ENCODE results near the gene TMEM255A.

Gene TMEM255A

DNA sequence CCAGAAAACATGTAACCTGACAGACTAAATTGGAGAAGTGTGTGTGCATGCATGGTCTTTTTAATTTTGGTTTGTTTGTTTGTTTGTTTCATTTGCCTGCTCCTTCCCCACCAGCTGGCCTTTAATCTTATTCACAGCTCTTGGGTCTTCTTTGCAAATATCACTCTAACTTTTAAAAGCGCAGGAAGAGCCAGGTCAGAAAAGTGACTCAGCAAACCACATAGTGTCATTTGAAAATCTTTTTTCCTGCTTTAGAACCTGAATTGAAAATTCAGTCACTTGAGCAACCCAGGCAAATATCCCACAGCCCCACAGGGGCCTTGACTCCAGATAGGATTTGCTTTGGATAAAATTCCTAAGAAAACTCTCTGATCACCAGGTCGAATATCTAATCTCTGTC, 4.6 kb downstream of the TMEM255A start:
- no peak for DNase-seq

GRCh38 chrX:120305531-120306141, 5.6 kb downstream of the TMEM255A start:
- no peak for DNase-seq

- no peak for DNase-seq
Measured at GRCh38 chrX:120304256-120304655, 7.0 kb downstream of the TMEM255A start.

DNA sequence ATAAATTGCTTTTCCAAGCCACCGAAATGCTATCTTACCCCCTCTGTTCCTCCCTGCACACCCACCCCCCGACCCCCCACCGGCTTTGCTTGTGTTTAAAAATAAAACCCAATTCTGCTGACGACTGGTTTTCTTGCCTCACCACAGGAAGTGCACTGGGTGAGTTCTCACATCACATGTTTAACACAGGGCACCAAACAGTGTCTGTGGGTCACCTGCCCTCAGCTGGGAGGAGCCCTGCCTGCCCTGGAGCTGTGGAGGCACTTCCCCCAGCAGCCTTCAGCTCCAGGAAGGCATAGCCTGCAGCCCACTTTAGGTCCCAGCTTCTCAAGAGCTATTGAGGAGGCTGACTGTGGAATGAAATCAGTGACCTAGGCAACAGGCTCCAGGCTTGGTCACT, 8.8 kb downstream of the TMEM255A start:
- DNase-seq, result no peak

DNA sequence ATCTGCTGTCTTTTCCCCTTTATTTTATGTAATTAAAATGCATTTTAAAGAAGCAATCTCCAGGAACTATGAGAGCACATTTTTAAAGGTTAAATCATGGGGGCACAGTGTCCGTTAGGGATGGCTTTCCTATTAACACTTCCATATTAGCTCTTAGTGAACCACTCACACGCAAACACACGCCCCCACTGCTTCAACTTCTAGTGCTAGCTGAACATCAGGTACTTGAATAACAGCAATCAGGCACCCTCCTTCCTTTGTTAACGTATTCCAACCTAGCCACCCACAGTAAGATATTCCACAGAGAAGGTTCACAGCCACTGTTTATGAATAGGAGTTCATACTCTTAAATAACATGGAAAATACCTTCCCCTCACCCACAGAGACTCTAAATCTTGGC, 9.3 kb downstream of the TMEM255A start:
- no peak for DNase-seq

DNA sequence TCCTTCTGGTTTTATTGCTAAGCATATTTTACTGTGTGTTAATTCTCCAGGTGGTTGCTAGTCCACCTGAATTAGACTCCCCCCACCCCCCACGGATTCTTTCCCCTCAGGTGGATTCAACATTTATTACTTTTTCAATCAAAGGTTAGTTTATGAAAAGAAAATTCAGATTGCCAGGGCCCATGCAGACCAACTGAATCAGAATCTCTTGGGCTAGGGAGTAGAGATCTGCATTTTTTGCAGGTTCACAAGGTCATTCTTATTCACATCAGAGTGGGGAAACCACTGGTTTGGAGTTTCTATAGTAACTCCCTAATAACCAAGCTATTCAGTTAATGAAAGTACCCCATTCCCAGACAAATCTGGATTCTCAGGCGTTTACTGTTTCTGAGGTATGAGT, 9.8 kb downstream of the TMEM255A start:
- no peak for DNase-seq

GRCh38 chrX:120299928-120300327, 11.3 kb downstream of the TMEM255A start:
- no peak for DNase-seq

- DNase-seq, result no peak
Measured at GRCh38 chrX:120297923-120298322, 13.3 kb downstream of the TMEM255A start.

GRCh38 chrX:120294651-120295050, 16.6 kb downstream of the TMEM255A start:
- no peak for DNase-seq

DNA sequence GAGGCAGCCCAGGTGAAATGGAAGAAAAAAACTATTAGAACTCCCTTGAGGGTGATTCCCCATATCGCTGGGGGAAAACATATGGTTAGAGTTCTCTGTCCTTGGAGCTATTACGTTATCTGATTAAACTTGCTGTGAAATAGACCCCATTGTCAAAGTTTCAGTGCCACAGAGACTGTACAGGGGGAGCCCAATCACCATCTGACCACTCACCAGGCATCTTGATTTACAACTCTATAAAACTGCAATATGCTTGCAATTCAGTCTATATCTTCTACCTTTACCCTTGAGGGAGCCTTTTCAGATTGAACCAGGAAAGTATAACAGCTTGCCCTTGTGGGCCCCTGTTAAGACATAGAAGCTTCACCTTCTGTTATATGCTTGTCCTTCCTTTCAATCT, 18.2 kb downstream of the TMEM255A start:
- DNase-seq, result no peak

- no peak for DNase-seq
Measured at GRCh38 chrX:120291211-120291610, 20.1 kb downstream of the TMEM255A start.

GRCh38 chrX:120290107-120290506, 21.2 kb downstream of the TMEM255A start:
- DNase-seq, result no peak

DNA sequence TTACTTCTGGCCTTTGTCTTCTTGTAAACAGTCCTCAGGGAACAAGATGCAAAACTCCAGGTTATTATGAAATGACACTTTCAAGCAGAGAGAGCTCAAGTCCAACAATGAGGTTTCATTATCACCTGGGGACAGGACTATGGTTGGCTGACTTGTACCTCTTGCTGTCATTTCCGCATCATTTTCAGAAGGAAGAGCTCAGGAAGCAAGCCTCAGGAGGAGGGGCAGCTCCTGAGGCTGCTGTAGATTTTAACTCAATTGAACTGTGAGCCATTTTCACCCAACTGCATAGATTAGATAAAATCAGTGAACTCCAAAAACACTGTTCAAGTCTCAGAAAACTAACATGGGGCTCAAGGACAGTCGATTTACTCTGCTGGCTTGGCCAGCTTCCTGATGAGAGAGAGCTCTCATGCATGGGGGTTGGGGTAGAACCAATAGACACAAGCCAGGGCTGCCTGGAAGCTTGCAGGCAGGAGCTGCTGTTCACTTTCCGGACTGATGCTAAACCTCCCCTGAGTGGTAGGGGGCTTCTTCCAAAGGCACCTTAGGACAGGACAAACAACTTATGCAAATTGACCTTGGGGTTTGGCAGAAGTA, 23.6 kb downstream of the TMEM255A start:
- DNase-seq, result no peak

- DNase-seq, result no peak
Measured at GRCh38 chrX:120286733-120287512, 24.3 kb downstream of the TMEM255A start.

GRCh38 chrX:120282697-120283096, 28.6 kb downstream of the TMEM255A start:
- DNase-seq, result no peak

DNA sequence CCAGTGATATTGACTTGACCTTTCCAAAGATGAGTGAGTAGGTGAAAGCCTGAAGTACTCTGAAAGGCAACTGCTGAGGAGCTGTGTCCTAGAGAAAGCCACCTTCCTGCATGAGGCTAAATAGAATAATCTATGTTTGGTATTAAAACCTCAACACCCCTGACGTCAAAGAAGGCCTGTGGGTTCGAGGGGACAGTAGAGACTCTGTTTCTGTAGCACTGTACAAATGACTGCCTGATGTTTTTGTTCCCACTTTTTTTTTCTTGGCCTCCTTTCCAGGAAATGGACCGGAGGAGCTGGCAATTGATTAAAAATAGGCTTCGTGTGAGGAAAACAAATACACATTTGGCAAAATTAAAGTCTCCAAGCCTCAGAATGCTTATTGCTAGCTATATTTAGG, 29.5 kb downstream of the TMEM255A start:
- DNase-seq, result no peak

DNA sequence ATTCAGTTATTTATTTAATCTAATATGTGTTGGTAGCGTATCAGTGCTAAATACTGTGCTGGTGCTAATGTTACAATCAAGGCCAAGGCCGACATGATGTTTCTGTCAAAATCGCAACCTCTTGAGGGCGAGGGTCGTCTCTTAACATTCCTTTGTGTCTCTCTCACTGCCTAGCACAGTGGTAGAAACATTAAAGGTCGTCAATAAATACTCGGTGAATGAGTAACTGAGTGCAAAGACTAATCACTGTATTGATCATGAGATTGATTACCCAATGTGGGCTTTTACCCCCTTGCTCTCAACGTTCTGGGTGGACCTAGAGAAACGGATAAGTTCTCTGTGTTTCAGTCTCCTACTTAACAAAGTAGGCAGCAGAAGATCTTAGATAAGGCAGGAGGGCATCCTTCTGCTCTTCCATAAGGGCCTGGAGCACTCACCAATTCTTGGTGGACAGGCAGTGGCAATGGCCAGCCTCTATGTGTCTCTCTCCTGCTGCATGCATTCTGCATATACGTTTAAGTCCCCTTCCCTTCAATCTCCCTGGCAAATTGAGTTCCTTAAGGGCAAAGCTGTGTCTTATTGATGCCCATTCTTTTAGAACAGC, 30.1 kb downstream of the TMEM255A start:
- DNase-seq, result no peak

DNA sequence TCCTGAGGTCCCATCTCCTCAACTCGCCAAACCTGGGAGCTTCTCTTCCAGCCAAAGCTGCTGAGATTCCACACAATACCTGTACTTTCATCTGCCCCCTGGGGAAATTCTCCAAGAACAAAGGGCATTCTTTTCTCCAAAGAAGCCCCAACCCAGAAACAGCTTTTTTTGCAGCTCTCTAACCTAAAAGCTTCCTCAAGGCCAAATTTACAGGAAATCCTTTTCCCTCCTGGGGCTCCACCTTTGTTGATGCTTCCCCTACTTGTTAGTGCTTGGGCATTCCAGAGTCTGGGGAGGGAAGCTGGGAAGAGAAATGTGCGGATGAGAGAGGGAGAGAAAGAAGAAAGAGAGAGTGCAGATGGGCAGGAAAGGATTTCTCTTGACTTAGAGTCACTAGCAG, 36.3 kb downstream of the TMEM255A start:
- DNase-seq, result no peak

- no peak for DNase-seq
Measured at GRCh38 chrX:120274145-120274544, 37.1 kb downstream of the TMEM255A start.

DNA sequence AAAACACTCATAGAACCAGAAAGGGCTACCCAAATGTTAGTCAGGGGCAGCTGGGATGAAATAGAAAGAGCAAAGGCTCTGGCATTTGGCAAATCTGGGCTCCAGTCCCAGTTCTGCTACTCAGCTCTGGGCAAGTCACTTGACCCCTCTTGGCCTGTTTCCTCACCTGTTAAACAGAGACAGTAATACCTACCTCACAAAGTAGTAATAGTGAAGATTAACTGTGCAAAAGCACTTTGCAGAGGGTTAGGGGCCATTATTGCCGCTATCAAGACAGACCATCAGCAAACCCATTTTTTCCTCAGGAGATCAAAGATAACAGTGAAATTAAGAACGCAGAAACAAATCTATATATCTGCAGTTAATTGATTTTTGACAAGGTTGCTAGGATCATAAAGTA, 40.0 kb downstream of the TMEM255A start:
- DNase-seq, result no peak

GRCh38 chrX:120270567-120270966, 40.7 kb downstream of the TMEM255A start:
- no peak for DNase-seq

DNA sequence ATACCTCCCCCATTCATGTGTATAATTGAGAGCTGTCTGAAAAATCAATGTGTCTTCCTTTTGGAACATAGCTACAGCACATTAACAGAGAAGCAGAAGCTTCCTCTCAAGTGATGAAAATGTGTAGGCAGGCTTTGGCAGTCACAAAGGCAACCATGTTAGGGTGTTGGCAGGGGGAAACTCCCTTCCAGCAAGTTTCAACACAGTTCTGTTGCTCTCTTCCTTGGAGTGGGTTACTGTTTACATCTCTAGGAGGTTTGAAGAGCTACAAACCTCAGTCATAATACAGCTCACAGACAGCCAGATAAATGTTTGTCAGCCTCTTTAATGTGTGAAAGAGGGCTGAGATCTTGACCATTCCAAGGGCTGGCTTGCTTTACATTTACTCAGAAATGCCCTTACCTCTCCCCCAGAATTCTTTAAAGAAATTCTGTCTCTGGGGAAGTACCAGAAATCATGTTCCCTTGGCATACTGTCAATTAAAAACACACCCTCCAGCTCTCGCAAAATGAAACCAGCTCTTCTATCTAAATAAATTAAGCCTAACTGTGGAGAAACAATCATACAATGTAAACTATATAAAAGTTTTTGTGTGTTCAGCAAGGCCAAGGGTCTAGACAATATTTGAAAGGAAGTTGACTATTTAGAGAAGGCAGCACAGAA, 41.8 kb downstream of the TMEM255A start:
- DNase-seq, result no peak

- no peak for DNase-seq
Measured at GRCh38 chrX:120264341-120264740, 46.9 kb downstream of the TMEM255A start.

All from NCI-H1048 (cell line).